ENCODE measurements around the gene XYLT2. TPM values are rescaled to one million over a fixed set of nuclear protein-coding genes. Genes with fewer than 3 reads are reported as not detected.

XYLT2 gene
- total and polyA plus RNA-seq, 2 experiments from 2014 or later, result 14.2 to 44.9 TPM

- Mint-ChIP-seq H3K4me3 (no peak overlapping the region), H3K4me1 (no peaks in the 10 kb centered on the region), H3K9me3 (no peaks in the 10 kb centered on the region), H3K36me3 (ENCODE audit: low read depth) (peaks cover 91% of the 10 kb centered on the region), H3K27me3 (ENCODE audit: insufficient read depth, low read depth, poor library complexity) (peaks cover 5% of the 10 kb centered on the region), H3K27ac (no peak overlapping the region)
- Histone ChIP-seq H3K4me1 (ENCODE audit: insufficient read depth) (no peaks in the 10 kb centered on the region), H3K4me3 (no peak overlapping the region), H3K27ac (ENCODE audit: low read depth) (no peak overlapping the region), H3K9me2 (ENCODE audit: insufficient read depth) (no peaks in the 10 kb centered on the region), H4K20me1 (replicated peaks; ENCODE audit: insufficient read depth) (peaks cover 10% of the 10 kb centered on the region; the same call in 1 of the 2 replicates), H2AFZ (no peak overlapping the region), H3K4me2 (no peak overlapping the region), H3K36me3 (ENCODE audit: insufficient read depth) (peaks cover 47% of the 10 kb centered on the region), H3K27me3 (ENCODE audit: insufficient read depth) (no peaks in the 10 kb centered on the region), H3K79me2 (replicated peaks; ENCODE audit: insufficient read depth) (no peaks in the 10 kb centered on the region), H3F3A (replicated peaks; ENCODE audit: low read depth) (0 out of 2 replicates have a peak, but pooled peaks cover 3% of the 10 kb centered on the region)
- no peak for ATAC-seq
- no peak for DNase-seq (ENCODE audit: low spot score)
- no peak for TF ChIP-seq EZH2phosphoT487 (IDR thresholded peaks at IDR 0.05; ENCODE audit: unreplicated experiment)
- no peak for TF ChIP-seq ZNF114 (CRISPR knock-in tag; IDR thresholded peaks at IDR 0.05)
- TF ChIP-seq CTCF (conservative IDR thresholded peaks at IDR 0.05; ENCODE audit: low read depth in 2 of 2), result no peak
- no peak for TF ChIP-seq POLR2AphosphoS5 (IDR thresholded peaks at IDR 0.05; ENCODE audit: low read depth)
- TF ChIP-seq EZH2 (IDR thresholded peaks at IDR 0.05; ENCODE audit: low read depth, unreplicated experiment), result no peak
- no peak for TF ChIP-seq JUNB (IDR thresholded peaks at IDR 0.05; ENCODE audit: unreplicated experiment)
- TF ChIP-seq, protein P1, sequence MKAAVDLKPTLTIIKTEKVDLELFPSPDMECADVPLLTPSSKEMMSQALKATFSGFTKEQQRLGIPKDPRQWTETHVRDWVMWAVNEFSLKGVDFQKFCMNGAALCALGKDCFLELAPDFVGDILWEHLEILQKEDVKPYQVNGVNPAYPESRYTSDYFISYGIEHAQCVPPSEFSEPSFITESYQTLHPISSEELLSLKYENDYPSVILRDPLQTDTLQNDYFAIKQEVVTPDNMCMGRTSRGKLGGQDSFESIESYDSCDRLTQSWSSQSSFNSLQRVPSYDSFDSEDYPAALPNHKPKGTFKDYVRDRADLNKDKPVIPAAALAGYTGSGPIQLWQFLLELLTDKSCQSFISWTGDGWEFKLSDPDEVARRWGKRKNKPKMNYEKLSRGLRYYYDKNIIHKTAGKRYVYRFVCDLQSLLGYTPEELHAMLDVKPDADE (IDR thresholded peaks at IDR 0.05), result no peak
- no peak for TF ChIP-seq CREB1 (CRISPR knock-in tag; IDR thresholded peaks at IDR 0.05; ENCODE audit: low read depth)
- no peak for TF ChIP-seq STAT1 (IDR thresholded peaks at IDR 0.05; ENCODE audit: unreplicated experiment)
- no peak for TF ChIP-seq ZNF462 (CRISPR knock-in tag; IDR thresholded peaks at IDR 0.05)
- TF ChIP-seq, protein P2, sequence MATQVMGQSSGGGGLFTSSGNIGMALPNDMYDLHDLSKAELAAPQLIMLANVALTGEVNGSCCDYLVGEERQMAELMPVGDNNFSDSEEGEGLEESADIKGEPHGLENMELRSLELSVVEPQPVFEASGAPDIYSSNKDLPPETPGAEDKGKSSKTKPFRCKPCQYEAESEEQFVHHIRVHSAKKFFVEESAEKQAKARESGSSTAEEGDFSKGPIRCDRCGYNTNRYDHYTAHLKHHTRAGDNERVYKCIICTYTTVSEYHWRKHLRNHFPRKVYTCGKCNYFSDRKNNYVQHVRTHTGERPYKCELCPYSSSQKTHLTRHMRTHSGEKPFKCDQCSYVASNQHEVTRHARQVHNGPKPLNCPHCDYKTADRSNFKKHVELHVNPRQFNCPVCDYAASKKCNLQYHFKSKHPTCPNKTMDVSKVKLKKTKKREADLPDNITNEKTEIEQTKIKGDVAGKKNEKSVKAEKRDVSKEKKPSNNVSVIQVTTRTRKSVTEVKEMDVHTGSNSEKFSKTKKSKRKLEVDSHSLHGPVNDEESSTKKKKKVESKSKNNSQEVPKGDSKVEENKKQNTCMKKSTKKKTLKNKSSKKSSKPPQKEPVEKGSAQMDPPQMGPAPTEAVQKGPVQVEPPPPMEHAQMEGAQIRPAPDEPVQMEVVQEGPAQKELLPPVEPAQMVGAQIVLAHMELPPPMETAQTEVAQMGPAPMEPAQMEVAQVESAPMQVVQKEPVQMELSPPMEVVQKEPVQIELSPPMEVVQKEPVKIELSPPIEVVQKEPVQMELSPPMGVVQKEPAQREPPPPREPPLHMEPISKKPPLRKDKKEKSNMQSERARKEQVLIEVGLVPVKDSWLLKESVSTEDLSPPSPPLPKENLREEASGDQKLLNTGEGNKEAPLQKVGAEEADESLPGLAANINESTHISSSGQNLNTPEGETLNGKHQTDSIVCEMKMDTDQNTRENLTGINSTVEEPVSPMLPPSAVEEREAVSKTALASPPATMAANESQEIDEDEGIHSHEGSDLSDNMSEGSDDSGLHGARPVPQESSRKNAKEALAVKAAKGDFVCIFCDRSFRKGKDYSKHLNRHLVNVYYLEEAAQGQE (IDR thresholded peaks at IDR 0.05; ENCODE audit: unreplicated experiment), result no peak
- TF ChIP-seq ZNF331 (CRISPR knock-in tag; IDR thresholded peaks at IDR 0.05; ENCODE audit: low read depth), result no peak
- TF ChIP-seq NANOG (IDR thresholded peaks at IDR 0.05; ENCODE audit: borderline replicate concordance), result no peak
Observed at GRCh38 chr17:50386510-50386909, 40.6 kb downstream of the XYLT2 start.
